Measurements from ENCODE around the gene TPCN1.

The TPCN1 gene

GRCh38 chr12:113287146-113287898 is 66.1 kb downstream of the TPCN1 start:
- no peaks in the 10 kb centered on the region for H3K4me1 Mint-ChIP-seq
- no peaks in the 10 kb centered on the region for H3K9me3 Mint-ChIP-seq
- ATAC-seq (no peak), DNase-seq (ENCODE audit: low spot score in 2 of 2) (no peak)
- no peak overlapping the region for H3K27ac Mint-ChIP-seq
- no peak overlapping the region for H3K4me3 Mint-ChIP-seq
- peaks cover 21% of the 10 kb centered on the region for H3K36me3 Mint-ChIP-seq

- Mint-ChIP-seq H3K36me3 (peaks cover 21% of the 10 kb centered on the region), H3K27ac (no peak overlapping the region), H3K4me3 (no peak overlapping the region), H3K9me3 (no peaks in the 10 kb centered on the region), H3K4me1 (no peaks in the 10 kb centered on the region)
- DNase-seq (ENCODE audit: low spot score in 2 of 2) (no peak), ATAC-seq (no peak)
These were observed 66.6 kb downstream of the TPCN1 start for GRCh38 chr12:113287899-113288282.

- Mint-ChIP-seq H3K4me1 (no peaks in the 10 kb centered on the region), H3K4me3 (no peak overlapping the region), H3K36me3 (peaks cover 21% of the 10 kb centered on the region), H3K9me3 (no peaks in the 10 kb centered on the region), H3K27ac (no peak overlapping the region)
- DNase-seq (ENCODE audit: low spot score in 2 of 2) (no peak), ATAC-seq (no peak)
These were observed 68.1 kb downstream of the TPCN1 start for GRCh38 chr12:113289361-113289760.

GRCh38 chr12:113290506-113290905 is 69.2 kb downstream of the TPCN1 start:
- no peak overlapping the region for H3K27ac Mint-ChIP-seq
- no peak overlapping the region for H3K4me3 Mint-ChIP-seq
- no peaks in the 10 kb centered on the region for H3K9me3 Mint-ChIP-seq
- H3K4me1 Mint-ChIP-seq = no peaks in the 10 kb centered on the region
- no peak for ATAC-seq
- DNase-seq (ENCODE audit: low spot score in 2 of 2) = no peak
- peaks cover 21% of the 10 kb centered on the region for H3K36me3 Mint-ChIP-seq

- ATAC-seq (no peak), DNase-seq (ENCODE audit: low spot score in 2 of 2) (no peak)
- no peak overlapping the region for H3K4me3 Mint-ChIP-seq
- H3K4me1 Mint-ChIP-seq = no peaks in the 10 kb centered on the region
- peaks cover 15% of the 10 kb centered on the region for H3K36me3 Mint-ChIP-seq
- no peaks in the 10 kb centered on the region for H3K9me3 Mint-ChIP-seq
- H3K27ac Mint-ChIP-seq = peak overlapping the region; percentile 77
These were observed 70.3 kb downstream of the TPCN1 start for GRCh38 chr12:113291586-113291985.

- ATAC-seq (no peak), DNase-seq (ENCODE audit: low spot score in 2 of 2) (no peak)
- Mint-ChIP-seq H3K4me1 (no peaks in the 10 kb centered on the region), H3K4me3 (no peak overlapping the region), H3K27ac (no peak overlapping the region), H3K9me3 (no peaks in the 10 kb centered on the region), H3K36me3 (peaks cover 15% of the 10 kb centered on the region)
These were observed 70.8 kb downstream of the TPCN1 start for GRCh38 chr12:113292091-113292490.

- Mint-ChIP-seq H3K9me3 (no peaks in the 10 kb centered on the region), H3K36me3 (peaks cover 15% of the 10 kb centered on the region), H3K4me1 (no peaks in the 10 kb centered on the region), H3K27ac (peak overlapping the region; percentile 10), H3K4me3 (no peak overlapping the region)
- DNase-seq (ENCODE audit: low spot score in 2 of 2) (no peak), ATAC-seq (no peak)
These were observed 71.3 kb downstream of the TPCN1 start for GRCh38 chr12:113292547-113292946.

GRCh38 chr12:113293100-113293499 is 71.8 kb downstream of the TPCN1 start:
- peak overlapping the region; percentile 10 for H3K27ac Mint-ChIP-seq
- ATAC-seq (no peak), DNase-seq (ENCODE audit: low spot score in 2 of 2) (no peak)
- no peak overlapping the region for H3K4me3 Mint-ChIP-seq
- no peaks in the 10 kb centered on the region for H3K9me3 Mint-ChIP-seq
- peaks cover 15% of the 10 kb centered on the region for H3K36me3 Mint-ChIP-seq
- no peaks in the 10 kb centered on the region for H3K4me1 Mint-ChIP-seq

- H3K27ac Mint-ChIP-seq = no peak overlapping the region
- H3K9me3 Mint-ChIP-seq = no peaks in the 10 kb centered on the region
- DNase-seq (ENCODE audit: low spot score in 2 of 2) (no peak), ATAC-seq (no peak)
- no peak overlapping the region for H3K4me3 Mint-ChIP-seq
- H3K36me3 Mint-ChIP-seq = peaks cover 5% of the 10 kb centered on the region
- no peaks in the 10 kb centered on the region for H3K4me1 Mint-ChIP-seq
These were observed 74.8 kb downstream of the TPCN1 start for GRCh38 chr12:113295886-113296556.

- ATAC-seq = no peak
These were observed 75.4 kb downstream of the TPCN1 start for GRCh38 chr12:113296557-113297213.

GRCh38 chr12:113297214-113297587 is 75.9 kb downstream of the TPCN1 start:
- Mint-ChIP-seq H3K27ac (no peak overlapping the region), H3K4me3 (no peak overlapping the region), H3K9me3 (no peaks in the 10 kb centered on the region), H3K4me1 (no peaks in the 10 kb centered on the region), H3K36me3 (peaks cover 9% of the 10 kb centered on the region)
- ATAC-seq (no peak), DNase-seq (ENCODE audit: low spot score in 2 of 2) (no peak)

More at GRCh38 chr12:113296557-113297213, 75.4 kb downstream of the TPCN1 start:
- H3K36me3 Mint-ChIP-seq = peaks cover 5% of the 10 kb centered on the region
- no peak for DNase-seq (ENCODE audit: low spot score in 2 of 2)
- H3K4me3 Mint-ChIP-seq = no peak overlapping the region
- H3K27ac Mint-ChIP-seq = no peak overlapping the region
- no peaks in the 10 kb centered on the region for H3K9me3 Mint-ChIP-seq
- no peaks in the 10 kb centered on the region for H3K4me1 Mint-ChIP-seq

GRCh38 chr12:113297621-113298471 is 76.6 kb downstream of the TPCN1 start:
- ATAC-seq (no peak), DNase-seq (ENCODE audit: low spot score in 2 of 2) (no peak)
- Mint-ChIP-seq H3K4me1 (peaks cover 4% of the 10 kb centered on the region), H3K4me3 (no peak overlapping the region), H3K27ac (peak overlapping the region; percentile 77), H3K36me3 (peaks cover 15% of the 10 kb centered on the region), H3K9me3 (no peaks in the 10 kb centered on the region)

GRCh38 chr12:113298472-113298817 is 77.2 kb downstream of the TPCN1 start:
- peaks cover 7% of the 10 kb centered on the region for H3K4me1 Mint-ChIP-seq
- H3K9me3 Mint-ChIP-seq = no peaks in the 10 kb centered on the region
- ATAC-seq = no peak
- DNase-seq (ENCODE audit: low spot score in 2 of 2) = no peak
- H3K36me3 Mint-ChIP-seq = peaks cover 15% of the 10 kb centered on the region
- peak overlapping the region; percentile 77 for H3K27ac Mint-ChIP-seq
- H3K4me3 Mint-ChIP-seq = no peak overlapping the region

GRCh38 chr12:113298861-113299545 is 77.7 kb downstream of the TPCN1 start:
- DNase-seq (ENCODE audit: low spot score in 2 of 2) (no peak), ATAC-seq (no peak)
- H3K36me3 Mint-ChIP-seq = peaks cover 15% of the 10 kb centered on the region
- H3K4me3 Mint-ChIP-seq = no peak overlapping the region
- peaks cover 7% of the 10 kb centered on the region for H3K4me1 Mint-ChIP-seq
- H3K9me3 Mint-ChIP-seq = no peaks in the 10 kb centered on the region
- H3K27ac Mint-ChIP-seq = no peak overlapping the region

All from stimulated activated effector memory CD8-positive, alpha-beta T cell treated with anti-CD3 and anti-CD28 coated beads, Interleukin-12 subunit alpha, Interleukin-12 subunit beta, amount 100 ng/mL, for 72 hours (primary cell).